Anterior cingulate cortex (tissue), 58 donors: ENCODE data around the gene TM9SF1.

Experiments
- DNase-seq, 58 donors: peaks; one replicate each; lab custom pipeline; 2025; lab: John Stamatoyannopoulos, UW

Gene TM9SF1

GRCh38 chr14:24181371-24182077 is 13.7 kb downstream of the TM9SF1 start:
- DNase-seq, result no peak

GRCh38 chr14:24179961-24180796 is 15.1 kb downstream of the TM9SF1 start:
- DNase-seq, result peak in 22 of 58 donors; percentile 10 to 75 (median 34)

GRCh38 chr14:24179294-24179960 is 15.8 kb downstream of the TM9SF1 start:
- DNase-seq, result no peak

GRCh38 chr14:24178399-24179178 is 16.7 kb downstream of the TM9SF1 start:
- DNase-seq, result no peak

- no peak for DNase-seq
Observed at GRCh38 chr14:24177891-24178290, 17.4 kb downstream of the TM9SF1 start.

GRCh38 chr14:24177041-24177825 is 18.0 kb downstream of the TM9SF1 start:
- DNase-seq, result no peak

GRCh38 chr14:24176599-24176998 is 18.6 kb downstream of the TM9SF1 start:
- DNase-seq, result no peak

GRCh38 chr14:24172871-24173281 is 22.4 kb downstream of the TM9SF1 start:
- DNase-seq, result peak in 9 of 58 donors; percentile 20 to 48 (median 27)

GRCh38 chr14:24172261-24172860 is 22.9 kb downstream of the TM9SF1 start:
- peak in 9 of 58 donors; percentile 8 to 48 (median 36) for DNase-seq

- DNase-seq, result peak; percentile 63 to 98 (median 91)
Observed at GRCh38 chr14:24171422-24172260, 23.6 kb downstream of the TM9SF1 start, which contains the start of gene REC8. Gene REC8 (plus strand): TSS chr14:24172080. CDS start chr14:24172553, 473 bp downstream.

- no peak for DNase-seq
Observed at GRCh38 chr14:24167469-24168114, 27.6 kb downstream of the TM9SF1 start.

- no peak for DNase-seq
Observed at GRCh38 chr14:24165785-24166184, 29.5 kb downstream of the TM9SF1 start.

- DNase-seq, result no peak
Observed at GRCh38 chr14:24164518-24164991, 30.7 kb downstream of the TM9SF1 start.

- DNase-seq, result peak in 2 of 58 donors; percentile 10 to 35
Observed at GRCh38 chr14:24162093-24162492, 33.1 kb downstream of the TM9SF1 start.

- DNase-seq, result peak; percentile 43 to 99 (median 92)
Observed at GRCh38 chr14:24160850-24161804, 34.1 kb downstream of the TM9SF1 start, which contains the start of gene IRF9. Gene IRF9 (plus strand): TSS chr14:24161265. CDS start chr14:24162145, 880 bp downstream.

GRCh38 chr14:24160499-24160849 is 34.8 kb downstream of the TM9SF1 start:
- no peak for DNase-seq
